ENCODE measurements around the gene FAU. TPM values are rescaled to one million over a fixed set of nuclear protein-coding genes. Genes with fewer than 3 reads are reported as not detected.

Gene FAU
- total and polyA plus RNA-seq, 2 of the 13 experiments (the other 11 are each of a cell fraction or from before 2014, with no cell fraction given): 374 to 869 TPM

- no peak for TF ChIP-seq SMYD3 (CRISPR knock-in tag; IDR thresholded peaks at IDR 0.05)
- TF ChIP-seq ZNF713 (CRISPR knock-in tag; IDR thresholded peaks at IDR 0.05): no peak
- no peak for TF ChIP-seq NPAS2 (CRISPR knock-in tag; IDR thresholded peaks at IDR 0.05; ENCODE audit: borderline replicate concordance)
- no peak for TF ChIP-seq ARNT (IDR thresholded peaks at IDR 0.05)
- TF ChIP-seq MED13 (CRISPR knock-in tag; IDR thresholded peaks at IDR 0.05): no peak; the same call in 1 of the 2 replicates
- no peak for TF ChIP-seq MXD4 (CRISPR knock-in tag; IDR thresholded peaks at IDR 0.05)
- TF ChIP-seq HOXA5 (CRISPR knock-in tag; IDR thresholded peaks at IDR 0.05): peak; percentile 71; the same call in 1 of the 2 replicates
- TF ChIP-seq BRD4 (CRISPR knock-in tag; IDR thresholded peaks at IDR 0.05): peak; percentile 67; the same call in 1 of the 2 replicates
- peak; percentile 49; the same call in 1 of the 2 replicates for TF ChIP-seq ZMYM2 (CRISPR knock-in tag; IDR thresholded peaks at IDR 0.05)
- no peak; the same call in 1 of the 2 replicates for TF ChIP-seq ZNF782 (CRISPR knock-in tag; IDR thresholded peaks at IDR 0.05; ENCODE audit: borderline replicate concordance)
- peak; percentile 81 for TF ChIP-seq POGZ (CRISPR knock-in tag; IDR thresholded peaks at IDR 0.05)
- TF ChIP-seq MIER3 (CRISPR knock-in tag; IDR thresholded peaks at IDR 0.05; ENCODE audit: borderline replicate concordance): peak; percentile 86; the same call in 1 of the 2 replicates
- TF ChIP-seq SAP130 (CRISPR knock-in tag; IDR thresholded peaks at IDR 0.05; ENCODE audit: low read depth): peak; percentile 89
- peak; percentile 78; the same call in 1 of the 2 replicates for TF ChIP-seq KLF6 (CRISPR knock-in tag; IDR thresholded peaks at IDR 0.05)
- TF ChIP-seq ZNF616 (CRISPR knock-in tag; IDR thresholded peaks at IDR 0.05; ENCODE audit: low read depth): peak; percentile 85
- no peak for TF ChIP-seq ZNF326 (CRISPR knock-in tag; IDR thresholded peaks at IDR 0.05; ENCODE audit: borderline replicate concordance)
- peak; percentile 81 for TF ChIP-seq TEAD3 (CRISPR knock-in tag; optimal IDR thresholded peaks at IDR 0.05; ENCODE audit: borderline replicate concordance)
- peak; percentile 79; the same call in 1 of the 2 replicates for TF ChIP-seq KLF15 (CRISPR knock-in tag; IDR thresholded peaks at IDR 0.05; ENCODE audit: borderline replicate concordance)
- TF ChIP-seq ZNF678 (CRISPR knock-in tag; IDR thresholded peaks at IDR 0.05): no peak; the same call in 1 of the 2 replicates
- peak; percentile 64; the same call in 1 of the 2 replicates for TF ChIP-seq SIX4 (CRISPR knock-in tag; IDR thresholded peaks at IDR 0.05)
- peak; percentile 83; the same call in 1 of the 2 replicates for TF ChIP-seq REPIN1 (CRISPR knock-in tag; IDR thresholded peaks at IDR 0.05; ENCODE audit: borderline replicate concordance, low read depth)
- TF ChIP-seq PRDM4 (CRISPR knock-in tag; IDR thresholded peaks at IDR 0.05; ENCODE audit: borderline replicate concordance): no peak
- TF ChIP-seq ZNF773 (CRISPR knock-in tag; IDR thresholded peaks at IDR 0.05; ENCODE audit: borderline replicate concordance): no peak
- no peak for TF ChIP-seq CHD4 (IDR thresholded peaks at IDR 0.05; ENCODE audit: borderline replicate concordance, low read length)
- peak; percentile 65 for TF ChIP-seq ZNF503 (CRISPR knock-in tag; IDR thresholded peaks at IDR 0.05)
- peak; percentile 54; the same call in 1 of the 2 replicates for TF ChIP-seq ZNF275 (CRISPR knock-in tag; IDR thresholded peaks at IDR 0.05; ENCODE audit: borderline replicate concordance)
These were observed 25.7 kb downstream of the FAU start, which contains the start of gene VPS51 (continued) for GRCh38 chr11:65095974-65096806.

All from HepG2 (cell line).